Measurements from ENCODE around the gene PPP1R14D.

PPP1R14D gene

GRCh38 chr15:40776537-40777141, 51.9 kb downstream of the PPP1R14D start:
- DNase-seq, result no peak

DNA sequence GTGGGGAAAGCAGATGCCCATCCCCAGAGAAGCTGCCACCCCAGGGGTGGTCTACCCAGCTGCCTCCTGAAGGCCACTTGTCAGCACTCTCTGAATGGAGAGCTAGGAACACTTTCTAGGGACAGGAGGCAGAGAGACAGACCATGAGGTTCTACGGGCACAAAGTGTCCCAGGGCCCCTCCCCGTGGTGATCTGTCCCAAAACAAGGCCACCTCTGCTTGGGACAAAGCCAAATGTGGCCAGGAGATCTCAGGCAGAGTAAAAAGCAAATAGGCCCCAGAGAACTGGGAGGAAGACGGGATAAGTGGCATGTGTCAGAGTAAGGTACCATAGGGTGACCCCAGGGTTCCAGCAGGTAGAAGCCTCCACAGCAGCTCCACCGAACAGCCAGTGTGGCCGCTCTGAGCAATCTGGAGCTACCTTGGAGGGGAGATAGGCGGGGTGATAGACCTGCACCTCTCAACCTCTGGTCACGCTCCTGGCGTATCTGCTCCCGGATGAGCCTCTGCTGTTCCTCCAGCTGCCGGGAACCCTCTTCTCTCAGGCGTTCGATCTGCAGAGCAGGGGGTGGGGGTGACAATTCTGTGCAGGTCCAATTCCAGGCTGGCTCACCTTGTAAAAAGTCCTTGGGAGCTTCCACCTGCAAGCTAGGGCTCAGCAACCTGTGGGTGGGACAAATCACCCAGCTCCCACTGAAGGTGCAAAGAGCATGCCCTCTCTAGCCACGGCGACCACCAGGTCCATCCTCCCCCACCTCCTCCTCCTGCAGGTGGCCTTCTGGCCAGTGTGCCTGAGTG, 52.6 kb downstream of the PPP1R14D start:
- no peak for DNase-seq

DNA sequence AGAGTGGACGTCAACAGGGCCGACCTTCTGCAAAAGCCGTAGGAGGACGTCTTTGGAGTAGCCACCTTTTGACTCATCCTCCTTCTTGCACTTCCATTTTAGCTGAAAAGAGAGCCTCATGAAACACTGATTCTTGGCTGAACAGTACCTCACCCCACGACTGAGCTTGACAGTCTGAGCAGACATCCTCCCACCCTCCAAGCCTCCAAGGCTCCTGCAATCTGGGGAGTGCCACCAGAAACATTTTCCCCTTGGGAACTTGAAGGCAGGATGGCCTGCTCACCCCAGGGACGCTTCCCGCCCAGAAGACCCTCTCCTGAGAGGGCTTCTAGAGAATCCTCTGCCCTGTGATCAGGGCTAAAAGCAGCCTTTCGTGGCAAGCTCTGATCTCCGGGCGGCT, 53.5 kb downstream of the PPP1R14D start:
- DNase-seq, result no peak

GRCh38 chr15:40773902-40774301, 54.6 kb downstream of the PPP1R14D start:
- DNase-seq, result no peak

GRCh38 chr15:40773496-40773895, 55.0 kb downstream of the PPP1R14D start:
- DNase-seq, result no peak

- no peak for DNase-seq
Measured at GRCh38 chr15:40772014-40772413, 56.5 kb downstream of the PPP1R14D start.

DNA sequence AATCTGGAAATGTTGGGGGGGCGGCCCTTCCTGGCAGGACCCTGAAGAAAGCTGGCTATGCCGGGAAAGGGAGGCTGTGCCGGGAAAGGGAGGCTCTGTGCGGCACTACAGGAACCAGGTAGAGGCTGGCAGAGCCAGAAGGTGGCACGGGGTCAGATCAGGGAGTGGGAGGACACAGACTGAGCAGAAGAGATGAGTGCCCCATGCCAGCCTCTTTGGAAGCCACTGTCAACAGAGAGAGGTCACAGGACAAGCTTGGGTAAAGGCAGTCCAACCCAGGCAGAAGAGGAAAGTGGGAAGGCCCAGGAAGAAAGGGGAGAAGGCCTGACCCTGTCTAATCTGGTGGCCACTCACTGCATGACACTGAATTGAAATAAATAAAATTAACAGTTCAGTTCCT, 57.3 kb downstream of the PPP1R14D start:
- no peak for DNase-seq

DNA sequence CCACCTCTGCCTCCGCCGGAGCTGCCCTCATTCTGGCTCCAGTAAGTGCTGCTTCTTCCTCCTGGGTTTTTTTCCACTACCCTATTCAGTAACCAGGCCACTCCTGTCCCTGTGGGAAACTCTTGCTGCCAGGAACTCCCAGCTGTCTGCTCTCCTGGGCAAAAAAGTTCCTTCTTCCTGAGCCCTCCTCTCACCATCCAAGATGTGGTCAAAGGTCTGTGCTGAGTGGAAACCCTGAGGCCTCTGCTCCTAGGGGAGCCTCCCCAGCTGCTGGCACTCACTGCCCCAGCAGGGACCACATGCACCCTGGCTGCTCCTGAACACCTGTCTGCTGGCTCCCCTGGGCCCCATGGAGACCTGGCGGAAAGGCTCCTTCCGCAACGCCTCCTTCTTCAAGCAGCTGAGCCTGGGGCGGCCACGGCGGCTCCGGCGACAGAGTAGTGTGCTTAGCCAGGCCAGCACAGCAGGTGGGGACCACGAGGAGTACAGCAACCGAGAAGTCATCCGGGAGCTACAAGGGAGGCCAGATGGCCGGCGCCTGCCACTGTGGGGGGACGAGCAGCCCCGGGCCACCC, 58.3 kb downstream of the PPP1R14D start:
- DNase-seq, result no peak

DNA sequence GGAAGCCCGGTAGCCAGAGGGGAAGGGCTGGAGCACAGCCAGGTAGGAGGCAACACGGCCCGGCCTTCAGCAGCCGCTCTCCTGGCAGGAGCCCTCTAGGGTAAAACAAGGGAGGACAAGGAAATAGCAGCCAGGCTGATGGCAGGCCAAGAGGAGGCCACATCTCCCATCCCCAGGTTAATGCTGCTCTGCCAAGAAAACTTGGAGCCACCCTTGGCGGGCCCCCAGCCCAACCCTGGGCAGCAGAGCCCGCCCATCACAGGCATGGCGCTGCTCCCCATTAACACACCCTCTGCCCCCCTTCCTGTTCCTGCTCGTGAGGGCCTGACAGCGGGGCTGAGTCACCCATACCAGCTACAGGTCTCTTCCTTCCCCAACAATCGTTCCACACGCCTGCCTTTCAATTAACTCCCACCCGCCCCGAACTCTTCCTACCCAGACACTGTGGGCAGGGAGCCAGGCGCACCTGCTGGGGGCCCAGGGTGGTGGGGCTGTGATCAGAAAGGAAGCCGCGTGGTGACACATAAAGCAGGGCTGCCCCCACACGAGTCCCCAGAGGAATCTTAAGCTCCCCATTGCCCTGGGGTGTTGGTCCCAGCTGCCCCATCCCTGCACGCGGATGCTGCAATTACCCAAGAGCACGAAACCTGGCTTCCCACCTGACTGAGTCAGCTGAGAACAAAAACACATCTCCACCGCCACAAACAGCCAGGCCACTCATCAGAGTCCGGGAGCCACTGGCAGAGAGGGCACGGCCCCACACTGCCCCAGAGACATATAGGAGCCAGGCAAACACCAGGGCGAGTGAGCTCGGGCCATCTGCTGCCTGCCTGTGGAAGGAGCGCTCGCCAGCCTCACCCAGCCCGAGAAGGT, 59.0 kb downstream of the PPP1R14D start, which contains the start of gene C15orf62:
TSS of gene C15orf62 (plus strand) at position 707 of the 873 bp plus-strand sequence. CDS start 516 bp downstream, outside the sequence.
- no peak for DNase-seq

DNA sequence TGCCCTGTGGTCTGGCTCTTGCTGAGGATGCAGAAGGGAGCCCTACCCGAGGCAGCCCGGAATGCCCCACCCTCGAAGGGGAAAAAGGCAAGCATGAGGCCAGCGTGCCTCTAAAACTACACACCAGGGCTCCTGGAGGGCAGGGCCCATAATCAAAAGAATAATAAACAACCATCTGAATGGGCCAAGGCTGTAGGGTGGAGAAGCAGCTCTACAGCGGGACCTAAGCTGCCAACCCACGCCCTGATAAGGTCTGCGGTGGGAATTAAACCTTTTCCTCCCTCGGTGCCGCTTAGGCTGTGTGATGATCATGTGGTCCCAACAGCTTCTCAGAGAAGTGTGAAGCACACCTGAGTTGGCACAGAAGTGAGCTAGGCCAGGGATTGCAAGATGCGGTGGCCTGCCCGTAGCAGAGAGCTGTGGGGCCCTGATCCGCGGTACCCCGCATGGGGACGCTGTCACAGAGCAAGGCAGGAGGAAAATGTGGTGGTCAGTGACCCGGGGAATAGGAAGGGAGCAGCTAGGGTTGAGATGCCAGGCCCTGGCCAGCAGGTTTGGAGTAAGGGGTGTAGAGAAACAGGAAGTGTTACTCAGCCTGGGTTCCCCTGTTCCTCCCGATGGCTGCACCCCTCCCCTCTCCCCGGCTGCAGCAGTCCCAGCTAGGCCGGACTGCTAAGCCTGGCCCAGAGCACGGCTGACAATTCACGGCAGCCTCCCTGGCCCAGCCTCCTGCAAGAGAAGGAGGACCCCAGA, 59.8 kb downstream of the PPP1R14D start:
- no peak for DNase-seq

GRCh38 chr15:40767838-40768500, 60.5 kb downstream of the PPP1R14D start:
- DNase-seq, result no peak

DNA sequence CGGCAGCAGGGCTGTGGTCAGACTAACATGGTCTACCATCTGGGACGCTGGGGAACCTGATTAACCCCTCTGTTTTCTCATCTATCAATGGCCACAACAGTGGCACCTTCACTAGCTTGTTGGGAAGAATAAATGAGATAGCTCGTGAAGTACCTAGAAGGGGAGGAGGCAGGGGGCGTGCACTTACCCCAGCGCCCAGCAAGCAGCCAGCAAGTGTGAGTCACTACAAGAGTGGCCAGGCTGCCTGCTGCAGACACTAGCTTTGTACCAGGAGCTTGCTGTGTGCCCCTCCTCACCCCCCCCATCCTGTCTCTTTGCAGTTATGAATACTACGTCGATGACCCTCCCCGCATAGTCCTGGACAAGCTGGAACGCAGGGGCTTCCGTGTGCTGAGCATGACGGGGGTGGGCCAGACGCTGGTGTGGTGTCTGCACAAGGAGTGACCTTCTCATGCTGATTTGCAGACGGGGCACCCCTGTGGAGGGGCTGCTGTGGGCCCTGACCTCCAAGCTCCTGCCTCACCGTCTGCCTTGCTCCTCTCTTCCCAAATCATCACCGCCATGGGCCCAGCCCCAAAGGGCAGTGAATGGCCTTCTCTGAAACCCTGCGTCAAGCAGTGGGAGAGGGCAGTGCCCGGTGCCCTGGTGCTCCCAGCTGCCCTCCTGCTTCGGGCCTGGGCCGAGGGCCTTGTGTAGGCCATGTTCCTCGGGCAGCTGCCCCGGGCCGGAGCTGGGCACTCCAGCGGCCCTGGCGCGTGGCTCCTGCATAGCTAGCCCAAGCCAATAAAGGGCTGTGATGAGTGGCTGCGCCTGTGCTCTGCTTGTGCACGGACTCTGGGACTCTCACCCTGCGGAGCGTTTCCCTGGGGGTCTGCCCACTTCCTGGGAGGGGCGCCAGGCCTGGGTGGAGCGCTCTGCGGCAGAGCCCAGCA, 61.3 kb downstream of the PPP1R14D start:
- DNase-seq, result no peak

DNA sequence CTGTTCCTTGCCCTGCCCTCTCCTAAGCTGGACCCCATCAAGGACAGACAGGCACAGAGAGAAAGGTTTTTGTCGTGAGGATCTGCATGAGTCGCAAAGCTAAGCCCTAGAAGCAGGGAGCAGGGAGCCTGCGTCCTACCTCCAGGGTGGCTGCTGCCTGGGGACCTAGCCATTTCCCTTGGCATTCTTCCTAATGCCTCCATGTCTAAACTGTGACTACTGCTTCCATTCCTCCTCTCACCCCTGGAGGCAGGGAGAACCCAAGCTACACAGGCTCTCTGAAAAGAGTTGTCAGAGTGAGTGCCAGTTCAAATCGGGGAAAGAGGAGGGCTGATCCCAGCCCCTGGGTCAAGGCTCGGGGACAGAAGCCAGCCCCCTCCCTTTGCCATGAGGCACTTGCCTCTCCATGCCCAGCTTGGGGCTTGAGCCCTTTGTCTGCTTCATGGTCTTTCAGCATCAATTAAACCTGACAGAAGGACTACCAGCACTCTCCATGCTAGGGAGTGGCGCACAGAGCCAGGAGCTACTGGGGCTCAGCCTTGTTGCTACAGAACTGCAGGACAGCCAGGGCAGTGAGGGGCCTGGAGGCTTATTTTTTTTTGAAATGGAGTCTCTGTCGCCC, 62.2 kb downstream of the PPP1R14D start:
- DNase-seq, result no peak

Measured in AML-193 (cell line).